HL-60/S4 (cell line): ENCODE results near the gene SRPX2.
"Not testable (repeated sequence)": the region's sequence is repeated elsewhere in the genome, so short reads cannot be mapped to it uniquely, and the experiment has no call there.

Experiments used
- in situ Hi-C: fragments of 300-500 bp; cut with MboI; formaldehyde crosslinking; loops from 2 replicates; pipeline ENCODE4 v1.14.3; 2022; ENCODE audit warnings: low sequenced_read_pairs

SRPX2 gene

DNA sequence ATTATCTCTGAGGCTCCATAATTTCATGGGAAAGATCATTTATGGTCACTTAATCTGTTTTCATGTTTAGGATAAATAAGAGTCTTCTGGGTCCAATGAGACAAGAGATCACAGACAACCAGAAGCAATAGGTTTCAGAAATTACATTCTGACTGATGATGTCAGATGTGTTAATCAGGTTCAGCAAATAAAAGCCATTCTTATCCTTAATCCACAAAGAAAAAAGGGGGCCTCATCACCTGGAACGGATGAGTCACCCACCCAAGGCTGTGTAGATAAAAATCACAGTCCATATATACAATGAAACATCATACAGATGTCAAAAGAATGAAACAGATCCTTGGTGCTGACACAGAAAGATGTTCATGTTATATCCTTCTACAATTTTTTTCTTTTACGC, 51.3 kb downstream of the SRPX2 start:
- in situ Hi-C loops = loop anchor here (25.0 kb wide), 1 partner anchor 92 kb away; no protein-coding TSS in a partner anchor

GRCh38 chrX:100695991-100696390, 52.0 kb downstream of the SRPX2 start:
- in situ Hi-C loops = loop anchor here (25.0 kb wide), 1 partner anchor 91 kb away; no protein-coding TSS in a partner anchor

DNA sequence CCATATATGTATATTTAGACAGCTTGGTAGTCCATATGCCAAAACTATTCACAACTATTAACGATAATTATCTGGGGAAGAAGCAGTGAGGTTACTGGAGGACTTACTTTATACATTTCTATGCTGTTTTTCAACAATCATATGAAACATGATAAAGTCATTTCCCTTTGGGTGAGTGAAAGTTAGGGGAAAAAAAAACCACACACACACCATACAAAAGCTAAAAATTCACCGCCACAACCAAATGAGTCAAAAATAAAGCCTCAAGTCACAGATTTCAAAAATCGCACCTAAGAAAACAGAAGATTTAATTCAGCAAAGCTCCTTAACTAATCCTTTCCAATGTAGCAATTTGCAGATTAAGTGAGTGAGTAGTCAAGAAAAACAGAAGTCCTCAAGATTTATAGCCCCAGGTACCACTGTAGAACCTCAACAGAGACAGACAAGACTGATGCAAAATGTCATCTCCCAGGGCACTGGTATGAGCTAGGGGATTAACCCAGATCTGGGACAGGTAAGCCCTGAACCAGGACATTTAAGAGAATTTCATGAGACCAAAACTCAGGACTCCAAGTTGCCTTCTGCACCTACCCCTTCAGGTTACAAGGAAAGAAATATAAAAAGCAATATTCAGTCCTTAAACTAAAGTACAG, 52.8 kb downstream of the SRPX2 start:
- in situ Hi-C loops = loop anchor here (25.0 kb wide), 1 partner anchor 90 kb away; no protein-coding TSS in a partner anchor

- in situ Hi-C loops = loop anchor here (25.0 kb wide), 1 partner anchor 89 kb away; no protein-coding TSS in a partner anchor
Measured at GRCh38 chrX:100698551-100698950, 54.6 kb downstream of the SRPX2 start.

GRCh38 chrX:100700809-100701208, 56.8 kb downstream of the SRPX2 start:
- in situ Hi-C loops = no loop called here

- in situ Hi-C loops = no loop called here
Measured at GRCh38 chrX:100704581-100705203, 60.7 kb downstream of the SRPX2 start.

DNA sequence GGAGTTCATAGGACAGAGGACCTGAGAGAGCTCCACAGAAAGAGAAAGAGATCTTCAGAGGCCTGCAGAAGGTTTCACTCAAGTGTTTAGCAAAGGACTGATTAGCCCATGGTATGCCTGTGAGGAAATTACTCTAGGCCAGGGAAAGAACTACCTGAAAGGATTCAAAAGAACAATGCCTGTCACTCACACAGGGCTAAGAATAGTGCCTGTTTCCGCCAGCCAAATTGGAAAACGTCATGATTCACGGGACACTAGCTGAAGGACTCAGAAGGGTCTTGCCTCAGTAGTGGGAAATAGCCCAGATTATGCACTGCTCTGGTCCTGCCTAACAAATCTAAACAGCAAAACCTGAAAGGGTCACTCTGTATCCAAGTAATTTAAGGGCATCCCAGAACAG, 66.8 kb downstream of the SRPX2 start:
- in situ Hi-C loops = no loop called here

- in situ Hi-C loops = no loop called here
Measured at GRCh38 chrX:100717363-100717762, 73.4 kb downstream of the SRPX2 start.

DNA sequence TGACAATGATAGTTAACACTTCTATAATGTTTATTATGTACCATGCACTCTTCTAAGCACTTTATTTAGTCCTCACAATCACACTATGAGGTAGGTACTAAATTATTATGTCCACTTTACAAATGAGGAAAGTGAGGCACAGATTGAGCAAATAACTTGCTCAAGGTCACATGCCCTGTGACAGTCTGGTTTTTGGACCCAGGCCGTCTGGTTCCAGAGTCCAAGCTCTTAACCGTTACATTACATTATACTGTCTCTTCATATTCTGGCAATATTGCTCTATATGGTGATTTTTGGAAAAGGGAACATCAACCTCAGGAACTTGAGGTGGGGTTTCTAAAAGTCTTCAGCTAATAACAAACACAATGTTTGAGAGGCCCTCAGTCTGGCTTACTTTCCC, 75.1 kb downstream of the SRPX2 start:
- in situ Hi-C loops = no loop called here

GRCh38 chrX:100720301-100720700, 76.3 kb downstream of the SRPX2 start:
- in situ Hi-C loops = no loop called here

GRCh38 chrX:100721328-100721727, 77.3 kb downstream of the SRPX2 start:
- in situ Hi-C loops = no loop called here

DNA sequence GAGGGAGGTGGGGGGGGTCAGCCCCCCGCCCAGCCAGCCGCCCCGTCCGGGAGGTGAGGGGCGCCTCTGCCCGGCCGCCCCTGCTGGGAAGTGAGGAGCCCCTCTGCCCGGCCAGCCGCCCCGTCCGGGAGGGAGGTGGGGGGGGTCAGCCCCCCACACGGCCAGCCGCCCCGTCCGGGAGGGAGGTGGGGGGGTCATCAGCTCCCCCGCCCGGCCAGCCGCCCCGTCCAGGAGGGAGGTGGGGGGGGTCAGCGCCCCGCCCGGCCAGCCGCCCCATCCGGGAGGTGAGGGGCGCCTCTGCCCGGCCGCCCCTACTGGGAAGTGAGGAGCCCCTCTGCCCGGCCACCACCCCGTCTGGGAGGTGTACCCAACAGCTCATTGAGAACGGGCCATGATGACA, 80.0 kb downstream of the SRPX2 start:
- in situ Hi-C loops = not testable (repeated sequence)
